CD8-positive, alpha-beta memory T cell (primary cell): ENCODE data around the gene RRP1B. TPM values are rescaled to one million over a fixed set of nuclear protein-coding genes. Genes with fewer than 3 reads are reported as not detected.
A peak's percentile ranks its signal among the peaks of the same experiment; 100 is the strongest.

Source experiments
- CTCF ChIA-PET: fragments of 350-600 bp; sonication (Branson Sonifier 250); formaldehyde crosslinking; loops from one replicate; lab custom pipeline; 2021; ENCODE audit warnings: antibody characterized with exemption; lab: Charles Lee
- POLR2A ChIA-PET: fragments of 350-600 bp; sonication (Branson Sonifier 250); formaldehyde crosslinking; loops from one replicate; lab custom pipeline; 2021; ENCODE audit warnings: antibody characterized with exemption; lab: Charles Lee
- DNase-seq, 5 donors: peaks; one replicate each; pipeline versions ENCODE4 v3.0.0 to v3.0.0-alpha.2; 2020 to 2022; ENCODE audit warnings: mixed read lengths in 1 of 5
- H3K27ac ChIP-seq: one replicate; pipeline ENCODE4 v1.7.0; 2013; ENCODE audit warnings: low read depth, mild to moderate bottlenecking, low read length, moderate library complexity
- H3K27me3 ChIP-seq: 2 replicates; pipeline ENCODE4 v1.7.0; 2013; ENCODE audit warnings: low read length, mild to moderate bottlenecking; ENCODE audit not compliant: insufficient read depth, poor library complexity, severe bottlenecking
- H3K36me3 ChIP-seq: 2 replicates; pipeline ENCODE4 v1.7.0; 2013; ENCODE audit warnings: mild to moderate bottlenecking, low read length, moderate library complexity; ENCODE audit not compliant: insufficient read depth
- H3K4me1 ChIP-seq: 2 replicates; pipeline ENCODE4 v1.7.0; 2013; ENCODE audit warnings: mild to moderate bottlenecking, low read length, moderate library complexity; ENCODE audit not compliant: insufficient read depth
- H3K4me3 ChIP-seq: 2 replicates; pipeline ENCODE4 v1.7.0; 2013; ENCODE audit warnings: mild to moderate bottlenecking, low read length
- H3K9me3 ChIP-seq: 2 replicates; pipeline ENCODE4 v1.7.0; 2013; ENCODE audit warnings: mild to moderate bottlenecking, low read length
- H3K27ac Mint-ChIP-seq, 8 donors: one replicate each; pipeline ENCODE4 v1.8.0; 2020 to 2021; ENCODE audit warnings: mixed read lengths in 8 of 8, mild to moderate bottlenecking in 6 of 8, inconsistent platforms in 3 of 8, moderate library complexity in 3 of 8
- H3K27me3 Mint-ChIP-seq, 2 donors: one replicate each; pipeline ENCODE4 v1.8.0; 2020 to 2021; ENCODE audit warnings: mixed read lengths in 2 of 2, mild to moderate bottlenecking in 1 of 2, moderate library complexity in 1 of 2
- H3K36me3 Mint-ChIP-seq, 3 donors: one replicate each; pipeline ENCODE4 v1.8.0; 2020 to 2021; ENCODE audit warnings: mixed read lengths in 3 of 3, inconsistent platforms in 1 of 3, mild to moderate bottlenecking in 1 of 3
- H3K4me1 Mint-ChIP-seq, 3 donors: one replicate each; pipeline ENCODE4 v1.8.0; 2020 to 2021; ENCODE audit warnings: mixed read lengths in 3 of 3, inconsistent platforms in 1 of 3, mild to moderate bottlenecking in 1 of 3
- H3K4me3 Mint-ChIP-seq, 7 donors: one replicate each; pipeline ENCODE4 v1.8.0; 2020 to 2021; ENCODE audit warnings: mixed read lengths in 7 of 7, mild to moderate bottlenecking in 6 of 7, moderate library complexity in 4 of 7, inconsistent platforms in 2 of 7
- H3K9me3 Mint-ChIP-seq, 5 donors: one replicate each; pipeline ENCODE4 v1.8.0; 2020 to 2022; ENCODE audit warnings: mixed read lengths in 5 of 5, mild to moderate bottlenecking in 3 of 5, moderate library complexity in 2 of 5, inconsistent platforms in 1 of 5
- polyA plus RNA-seq: library from polyadenylated mRNA; unstranded; fragments of 300-500 nt; fragmentation: Illumina TruSeq; gene quantifications from one replicate; pipeline ENCODE4 v1.2.3, GENCODE V29; 2021
- total RNA-seq, 2 experiments: library from RNA; stranded (reverse); gene quantifications; one replicate each; pipeline ENCODE4 v1.2.3, GENCODE V29; 2021

The RRP1B gene
- total and polyA plus RNA-seq, 3 experiments from 2014 or later = 43.6 to 94.3 (median 92.6) TPM

GRCh38 chr21:43735236-43736091, 76.1 kb downstream of the RRP1B start:
- Histone ChIP-seq H3K36me3 (no peaks in the 10 kb centered on the region), H3K27me3 (no peaks in the 10 kb centered on the region), H3K9me3 (no peaks in the 10 kb centered on the region), H3K4me1 (peaks cover 8% of the 10 kb centered on the region), H3K27ac (no peak overlapping the region), H3K4me3 (no peak overlapping the region)
- Mint-ChIP-seq H3K27ac (no peak overlapping the region), H3K4me1 (peaks cover 13 to 45% (median 33%) of the 10 kb centered on the region in 3 donors), H3K4me3 (no peak overlapping the region), H3K36me3 (peaks cover 0 to 29% (median 3%) of the 10 kb centered on the region in 3 donors), H3K27me3 (no peaks in the 10 kb centered on the region), H3K9me3 (no peaks in the 10 kb centered on the region)
- POLR2A ChIA-PET = no interaction called here
- CTCF ChIA-PET = no interaction called here
- no peak for DNase-seq

GRCh38 chr21:43736224-43736883, 77.0 kb downstream of the RRP1B start:
- ChIA-PET POLR2A (no interaction called here), CTCF (no interaction called here)
- H3K27ac Mint-ChIP-seq = peak overlapping the region in 1 of 8 donors; percentile 33
- H3K27me3 Mint-ChIP-seq = no peaks in the 10 kb centered on the region
- H3K4me3 Mint-ChIP-seq = no peak overlapping the region
- H3K4me1 Mint-ChIP-seq = peaks cover 13 to 44% (median 30%) of the 10 kb centered on the region in 3 donors
- Histone ChIP-seq H3K9me3 (no peaks in the 10 kb centered on the region), H3K4me1 (peaks cover 8% of the 10 kb centered on the region), H3K27me3 (no peaks in the 10 kb centered on the region), H3K27ac (no peak overlapping the region), H3K4me3 (no peak overlapping the region), H3K36me3 (no peaks in the 10 kb centered on the region)
- no peak for DNase-seq
- no peaks in the 10 kb centered on the region for H3K9me3 Mint-ChIP-seq
- peaks cover 0 to 31% (median 3%) of the 10 kb centered on the region in 3 donors for H3K36me3 Mint-ChIP-seq

GRCh38 chr21:43737158-43737950, 78.0 kb downstream of the RRP1B start:
- H3K4me3 Mint-ChIP-seq = no peak overlapping the region
- H3K9me3 Mint-ChIP-seq = no peaks in the 10 kb centered on the region
- no peak overlapping the region for H3K27ac ChIP-seq
- H3K9me3 ChIP-seq = no peaks in the 10 kb centered on the region
- POLR2A ChIA-PET = no interaction called here
- no peak overlapping the region for H3K27ac Mint-ChIP-seq
- peaks cover 0 to 26% (median 3%) of the 10 kb centered on the region in 3 donors for H3K36me3 Mint-ChIP-seq
- CTCF ChIA-PET = no interaction called here
- H3K4me3 ChIP-seq = no peak overlapping the region
- no peaks in the 10 kb centered on the region for H3K27me3 Mint-ChIP-seq
- peaks cover 13 to 34% (median 24%) of the 10 kb centered on the region in 3 donors for H3K4me1 Mint-ChIP-seq
- no peak for DNase-seq
- H3K27me3 ChIP-seq = no peaks in the 10 kb centered on the region
- H3K36me3 ChIP-seq = no peaks in the 10 kb centered on the region
- peaks cover 8% of the 10 kb centered on the region for H3K4me1 ChIP-seq

- ChIA-PET CTCF (interaction anchor here (1.2 kb wide), 1 partner anchor 11 kb away, joined by 3 read pairs; no protein-coding TSS in a partner anchor), POLR2A (no interaction called here)
- no peak for DNase-seq
- Mint-ChIP-seq H3K36me3 (peaks cover 2 to 36% (median 4%) of the 10 kb centered on the region in 3 donors), H3K9me3 (no peaks in the 10 kb centered on the region), H3K27me3 (no peaks in the 10 kb centered on the region), H3K4me3 (no peak overlapping the region), H3K27ac (peak overlapping the region in 2 of 8 donors; percentile 57 to 76), H3K4me1 (peaks cover 4 to 12% (median 9%) of the 10 kb centered on the region in 3 donors)
- Histone ChIP-seq H3K4me1 (peaks cover 2% of the 10 kb centered on the region), H3K9me3 (no peaks in the 10 kb centered on the region), H3K4me3 (no peak overlapping the region), H3K36me3 (peaks cover 4% of the 10 kb centered on the region), H3K27ac (no peak overlapping the region), H3K27me3 (no peaks in the 10 kb centered on the region)
These were observed 80.5 kb downstream of the RRP1B start for GRCh38 chr21:43739621-43740435.

GRCh38 chr21:43740497-43741156, 81.3 kb downstream of the RRP1B start:
- Mint-ChIP-seq H3K4me3 (no peak overlapping the region), H3K27ac (peak overlapping the region in 4 of 8 donors; percentile 48 to 80 (median 77)), H3K27me3 (no peaks in the 10 kb centered on the region), H3K4me1 (peaks cover 2 to 10% (median 9%) of the 10 kb centered on the region in 3 donors), H3K9me3 (no peaks in the 10 kb centered on the region), H3K36me3 (peaks cover 3 to 38% (median 6%) of the 10 kb centered on the region in 3 donors)
- ChIA-PET POLR2A (no interaction called here), CTCF (interaction anchor here (1.2 kb wide), 1 partner anchor 12 kb away, joined by 3 read pairs; no protein-coding TSS in a partner anchor)
- H3K4me3 ChIP-seq = no peak overlapping the region
- no peaks in the 10 kb centered on the region for H3K4me1 ChIP-seq
- no peaks in the 10 kb centered on the region for H3K9me3 ChIP-seq
- no peak for DNase-seq
- no peak overlapping the region for H3K27ac ChIP-seq
- peaks cover 4% of the 10 kb centered on the region for H3K36me3 ChIP-seq
- no peaks in the 10 kb centered on the region for H3K27me3 ChIP-seq

- Histone ChIP-seq H3K4me3 (no peak overlapping the region), H3K4me1 (no peaks in the 10 kb centered on the region), H3K36me3 (peaks cover 4% of the 10 kb centered on the region), H3K9me3 (no peaks in the 10 kb centered on the region), H3K27me3 (no peaks in the 10 kb centered on the region), H3K27ac (no peak overlapping the region)
- no peak overlapping the region for H3K4me3 Mint-ChIP-seq
- ChIA-PET POLR2A (no interaction called here), CTCF (no interaction called here)
- H3K27ac Mint-ChIP-seq = no peak overlapping the region
- DNase-seq = no peak
- peaks cover 2 to 10% (median 9%) of the 10 kb centered on the region in 3 donors for H3K4me1 Mint-ChIP-seq
- H3K9me3 Mint-ChIP-seq = no peaks in the 10 kb centered on the region
- peaks cover 3 to 40% (median 10%) of the 10 kb centered on the region in 3 donors for H3K36me3 Mint-ChIP-seq
- H3K27me3 Mint-ChIP-seq = no peaks in the 10 kb centered on the region
These were observed 82.2 kb downstream of the RRP1B start for GRCh38 chr21:43741423-43742096.
